Pulmonary artery endothelial cell (primary cell): ENCODE results near the gene PF4V1. TPM values are rescaled to one million over a fixed set of nuclear protein-coding genes. Genes with fewer than 3 reads are reported as not detected.

Source experiments
- DNase-seq: peaks from one replicate; pipeline ENCODE4 v3.0.0-alpha.2; 2011; ENCODE audit warnings: low read depth, low spot score
- total RNA-seq: library from RNA; depleted of rRNA; stranded (reverse); fragments of >200 nt; gene quantifications from 2 replicates; pipeline ENCODE4 v1.2.3, GENCODE V29; 2014

Gene PF4V1
- total RNA-seq, 1 donor from 2014 or later = not detected

DNA sequence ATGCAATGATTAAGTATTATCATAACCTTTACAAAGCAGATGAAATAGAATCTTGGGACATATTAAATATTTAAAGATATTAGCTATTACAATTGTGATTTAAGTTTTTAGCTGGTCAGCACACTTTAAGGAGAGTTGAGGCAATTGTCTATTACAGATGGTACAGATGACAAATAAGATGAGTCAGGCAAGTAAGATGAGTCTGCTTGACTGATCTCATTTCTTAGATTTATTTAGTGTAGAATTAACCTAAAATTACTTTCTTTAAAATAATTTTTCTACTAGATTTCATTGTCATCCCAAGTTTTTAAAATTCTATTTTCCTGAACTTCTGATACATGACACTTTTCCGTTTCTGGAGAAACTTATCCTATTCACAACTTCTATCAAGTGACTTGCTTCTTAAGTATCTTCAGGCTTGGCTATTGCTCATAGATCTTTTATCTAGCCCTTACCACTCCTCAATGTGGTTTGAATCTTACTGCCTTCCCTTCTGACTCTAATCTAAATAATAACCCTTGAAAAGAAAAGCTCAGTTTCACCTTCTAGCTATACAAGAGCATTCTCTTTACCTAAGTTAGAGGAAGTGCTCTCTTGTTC, 49.0 kb downstream of the PF4V1 start:
- no peak for DNase-seq

DNA sequence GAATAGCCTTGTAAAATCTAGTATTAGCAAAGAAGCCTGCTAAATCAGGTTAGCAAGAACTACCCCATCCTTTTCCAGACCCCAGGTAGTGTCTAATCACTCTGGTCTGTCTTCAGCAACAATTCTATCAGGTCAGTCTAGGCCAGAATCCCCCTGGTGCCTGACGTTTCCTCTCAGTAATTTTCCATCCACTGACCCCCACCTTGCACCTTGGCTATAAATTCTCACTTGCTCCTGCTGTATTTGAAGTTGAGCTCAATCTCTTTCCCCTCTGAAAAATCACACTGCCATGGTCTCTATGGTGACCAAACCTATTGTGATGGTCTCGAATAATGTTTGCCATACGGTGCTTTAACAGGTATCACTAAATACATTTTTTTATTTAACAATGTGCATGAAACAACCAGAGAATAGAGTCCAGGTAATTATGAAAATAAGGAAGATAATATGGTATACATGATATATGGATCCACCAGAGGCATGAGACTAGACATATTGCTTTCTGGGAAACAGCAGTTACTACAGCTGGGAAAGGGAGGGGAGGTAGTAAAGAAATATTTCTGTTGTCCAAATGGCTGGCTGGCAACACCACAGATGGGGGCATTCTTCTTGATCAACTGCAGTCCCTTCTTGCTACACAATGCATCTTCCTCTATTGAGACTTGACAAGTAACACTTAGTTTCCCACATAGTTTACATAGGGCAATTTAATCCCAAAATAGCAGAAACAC, 49.9 kb downstream of the PF4V1 start:
- DNase-seq = no peak

Other genes with a start within 250 kb of the PF4V1 start
- gene RASSF6, start 232.9 kb upstream of the PF4V1 start, total RNA-seq = not detected in 2 replicates
- gene CXCL8, start 112.7 kb upstream of the PF4V1 start, total RNA-seq = 311 and 535 TPM in 2 replicates
- gene CXCL6, start 16.6 kb upstream of the PF4V1 start, total RNA-seq = 3.0 and 18.3 TPM in 2 replicates
- gene CXCL1, start 16.1 kb downstream of the PF4V1 start, total RNA-seq = 53.3 and 90.8 TPM in 2 replicates
- gene PF4, start 128.7 kb downstream of the PF4V1 start, total RNA-seq = 0.18 TPM in 1 of 2 replicates, not detected in the other
- not detected in 2 replicates for gene PPBP, start 134.9 kb downstream of the PF4V1 start, total RNA-seq
- 0.13 and 1.3 TPM in 2 replicates for gene CXCL5, start 145.4 kb downstream of the PF4V1 start, total RNA-seq
- 1.2 and 1.5 TPM in 2 replicates for gene CXCL3, start 185.4 kb downstream of the PF4V1 start, total RNA-seq
- gene CXCL2, start 245.9 kb downstream of the PF4V1 start, total RNA-seq = 12.1 and 22.5 TPM in 2 replicates